ENCODE results near the gene SLC22A12.

Gene SLC22A12

GRCh38 chr11:64611869-64612646 is 21.0 kb downstream of the SLC22A12 start:
- no peak overlapping the region for H2BK120ac ChIP-seq (ENCODE audit: low read depth, low read length)
- no peak for DNase-seq (ENCODE audit: low spot score)
- no peak overlapping the region for H2AFZ ChIP-seq (ENCODE audit: low read length)
- H3K4me3 ChIP-seq (ENCODE audit: low read length in 2 of 2) = no peak overlapping the region
- no peak overlapping the region for H3K4ac ChIP-seq (ENCODE audit: low read length)
- H3K36me3 ChIP-seq (replicated peaks in 1 of 2; ENCODE audit: control insufficient read depth in 2 of 2, insufficient read depth in 2 of 2, low read length in 2 of 2) = peaks cover 2 to 8% of the 10 kb centered on the region in 2 donors
- no peak overlapping the region for H3K14ac ChIP-seq (ENCODE audit: low read length)
- no peak overlapping the region for H2BK5ac ChIP-seq (ENCODE audit: low read length)
- H3K4me2 ChIP-seq (ENCODE audit: insufficient read depth, low read length, poor library complexity, severe bottlenecking) = no peak overlapping the region
- no peak overlapping the region for H3K27ac ChIP-seq (replicated peaks; ENCODE audit: low read length)
- no peak overlapping the region for H2BK12ac ChIP-seq (ENCODE audit: low read length)
- no CpG with 5 or more reads among the region's 11 CpGs for WGBS, 2 donors (ENCODE audit: extremely low coverage in 2 of 2, insufficient read length in 2 of 2, insufficient replicate concordance in 1 of 2)
- H3K79me1 ChIP-seq (ENCODE audit: low read depth, low read length) = no peaks in the 10 kb centered on the region
- no peak overlapping the region for H3K18ac ChIP-seq (ENCODE audit: low read length)
- H4K8ac ChIP-seq (ENCODE audit: low read depth, low read length) = no peak overlapping the region
- H2BK15ac ChIP-seq (ENCODE audit: low read length) = no peak overlapping the region
- peaks cover 6 to 12% of the 10 kb centered on the region in 2 donors for H3K4me1 ChIP-seq (ENCODE audit: control insufficient read depth in 2 of 2, insufficient read depth in 1 of 2, low read depth in 1 of 2, low read length in 2 of 2)
- H3K27me3 ChIP-seq (ENCODE audit: control insufficient read depth in 3 of 3, insufficient read depth in 3 of 3, low read depth in 1 of 3, low read length in 3 of 3) = no peaks in the 10 kb centered on the region
- no peak overlapping the region for H2AK5ac ChIP-seq (ENCODE audit: low read depth, low read length)
- no peak overlapping the region for H3K9ac ChIP-seq (ENCODE audit: low read depth, low read length, poor library complexity)
- H4K91ac ChIP-seq (ENCODE audit: low read depth, low read length, poor library complexity) = no peak overlapping the region
- H3K9me3 ChIP-seq (replicated peaks in 1 of 2; ENCODE audit: control insufficient read depth in 2 of 2, insufficient read depth in 1 of 2, low read depth in 1 of 2, low read length in 2 of 2) = peaks cover 0 to 2% of the 10 kb centered on the region in 2 donors
- H3K23ac ChIP-seq (ENCODE audit: low read depth, low read length, poor library complexity) = no peak overlapping the region

- Histone ChIP-seq H3K9ac (ENCODE audit: low read depth, low read length, poor library complexity) (no peak overlapping the region), H3K79me1 (ENCODE audit: low read depth, low read length) (no peaks in the 10 kb centered on the region), H2BK12ac (ENCODE audit: low read length) (no peak overlapping the region), H2BK120ac (ENCODE audit: low read depth, low read length) (no peak overlapping the region), H3K4me2 (ENCODE audit: insufficient read depth, low read length, poor library complexity, severe bottlenecking) (no peak overlapping the region), H3K4me3 (ENCODE audit: low read length in 2 of 2) (no peak overlapping the region), H4K8ac (ENCODE audit: low read depth, low read length) (no peak overlapping the region), H2BK5ac (ENCODE audit: low read length) (no peak overlapping the region), H2AFZ (ENCODE audit: low read length) (no peak overlapping the region), H3K23ac (ENCODE audit: low read depth, low read length, poor library complexity) (no peak overlapping the region), H2BK15ac (ENCODE audit: low read length) (no peak overlapping the region), H3K27ac (replicated peaks; ENCODE audit: low read length) (no peak overlapping the region), H4K91ac (ENCODE audit: low read depth, low read length, poor library complexity) (no peak overlapping the region), H3K36me3 (replicated peaks in 1 of 2; ENCODE audit: control insufficient read depth in 2 of 2, insufficient read depth in 2 of 2, low read length in 2 of 2) (peaks cover 2 to 8% of the 10 kb centered on the region in 2 donors), H3K27me3 (ENCODE audit: control insufficient read depth in 3 of 3, insufficient read depth in 3 of 3, low read depth in 1 of 3, low read length in 3 of 3) (no peaks in the 10 kb centered on the region), H2AK5ac (ENCODE audit: low read depth, low read length) (no peak overlapping the region), H3K14ac (ENCODE audit: low read length) (no peak overlapping the region), H3K9me3 (replicated peaks in 1 of 2; ENCODE audit: control insufficient read depth in 2 of 2, insufficient read depth in 1 of 2, low read depth in 1 of 2, low read length in 2 of 2) (peaks cover 0 to 2% of the 10 kb centered on the region in 2 donors), H3K4me1 (ENCODE audit: control insufficient read depth in 2 of 2, insufficient read depth in 1 of 2, low read depth in 1 of 2, low read length in 2 of 2) (peaks cover 3 to 10% of the 10 kb centered on the region in 2 donors), H3K4ac (ENCODE audit: low read length) (no peak overlapping the region), H3K18ac (ENCODE audit: low read length) (no peak overlapping the region)
- no CpG with 5 or more reads among the region's 6 CpGs for WGBS, 2 donors (ENCODE audit: extremely low coverage in 2 of 2, insufficient read length in 2 of 2, insufficient replicate concordance in 1 of 2)
- no peak for DNase-seq (ENCODE audit: low spot score)
Observed at GRCh38 chr11:64613648-64614047, 22.6 kb downstream of the SLC22A12 start.

GRCh38 chr11:64614917-64615316 is 23.9 kb downstream of the SLC22A12 start:
- DNase-seq (ENCODE audit: low spot score) = no peak
- Histone ChIP-seq H3K79me1 (ENCODE audit: low read depth, low read length) (no peaks in the 10 kb centered on the region), H2BK12ac (ENCODE audit: low read length) (no peak overlapping the region), H2AK5ac (ENCODE audit: low read depth, low read length) (no peak overlapping the region), H3K23ac (ENCODE audit: low read depth, low read length, poor library complexity) (no peak overlapping the region), H4K91ac (ENCODE audit: low read depth, low read length, poor library complexity) (no peak overlapping the region), H3K36me3 (replicated peaks in 1 of 2; ENCODE audit: control insufficient read depth in 2 of 2, insufficient read depth in 2 of 2, low read length in 2 of 2) (peaks cover 2 to 8% of the 10 kb centered on the region in 2 donors), H3K4me1 (ENCODE audit: control insufficient read depth in 2 of 2, insufficient read depth in 1 of 2, low read depth in 1 of 2, low read length in 2 of 2) (peaks cover 4 to 9% of the 10 kb centered on the region in 2 donors), H3K9ac (ENCODE audit: low read depth, low read length, poor library complexity) (no peak overlapping the region), H2BK120ac (ENCODE audit: low read depth, low read length) (no peak overlapping the region), H3K14ac (ENCODE audit: low read length) (no peak overlapping the region), H3K4me3 (ENCODE audit: low read length in 2 of 2) (no peak overlapping the region), H2AFZ (ENCODE audit: low read length) (no peak overlapping the region), H2BK5ac (ENCODE audit: low read length) (no peak overlapping the region), H3K27me3 (ENCODE audit: control insufficient read depth in 3 of 3, insufficient read depth in 3 of 3, low read depth in 1 of 3, low read length in 3 of 3) (no peaks in the 10 kb centered on the region), H3K9me3 (replicated peaks in 1 of 2; ENCODE audit: control insufficient read depth in 2 of 2, insufficient read depth in 1 of 2, low read depth in 1 of 2, low read length in 2 of 2) (peaks cover 0 to 2% of the 10 kb centered on the region in 2 donors), H3K4me2 (ENCODE audit: insufficient read depth, low read length, poor library complexity, severe bottlenecking) (no peak overlapping the region), H3K4ac (ENCODE audit: low read length) (no peak overlapping the region), H2BK15ac (ENCODE audit: low read length) (no peak overlapping the region), H3K27ac (replicated peaks; ENCODE audit: low read length) (no peak overlapping the region), H4K8ac (ENCODE audit: low read depth, low read length) (no peak overlapping the region), H3K18ac (ENCODE audit: low read length) (no peak overlapping the region)
- no CpG with 5 or more reads among the region's 5 CpGs for WGBS, 2 donors (ENCODE audit: extremely low coverage in 2 of 2, insufficient read length in 2 of 2, insufficient replicate concordance in 1 of 2)

GRCh38 chr11:64616817-64617216 is 25.8 kb downstream of the SLC22A12 start:
- H2BK12ac ChIP-seq (ENCODE audit: low read length) = no peak overlapping the region
- peaks cover 0 to 2% of the 10 kb centered on the region in 2 donors for H3K9me3 ChIP-seq (replicated peaks in 1 of 2; ENCODE audit: control insufficient read depth in 2 of 2, insufficient read depth in 1 of 2, low read depth in 1 of 2, low read length in 2 of 2)
- no peak overlapping the region for H3K23ac ChIP-seq (ENCODE audit: low read depth, low read length, poor library complexity)
- H3K27ac ChIP-seq (replicated peaks; ENCODE audit: low read length) = no peak overlapping the region
- H3K14ac ChIP-seq (ENCODE audit: low read length) = no peak overlapping the region
- H4K8ac ChIP-seq (ENCODE audit: low read depth, low read length) = no peak overlapping the region
- DNase-seq (ENCODE audit: low spot score) = no peak
- H3K4ac ChIP-seq (ENCODE audit: low read length) = no peak overlapping the region
- no peaks in the 10 kb centered on the region for H3K79me1 ChIP-seq (ENCODE audit: low read depth, low read length)
- H3K18ac ChIP-seq (ENCODE audit: low read length) = no peak overlapping the region
- no peak overlapping the region for H3K4me3 ChIP-seq (ENCODE audit: low read length in 2 of 2)
- H2BK120ac ChIP-seq (ENCODE audit: low read depth, low read length) = no peak overlapping the region
- no peak overlapping the region for H2AK5ac ChIP-seq (ENCODE audit: low read depth, low read length)
- peaks cover 22 to 25% of the 10 kb centered on the region in 2 donors for H3K4me1 ChIP-seq (ENCODE audit: control insufficient read depth in 2 of 2, insufficient read depth in 1 of 2, low read depth in 1 of 2, low read length in 2 of 2)
- H2BK15ac ChIP-seq (ENCODE audit: low read length) = no peak overlapping the region
- H3K27me3 ChIP-seq (ENCODE audit: control insufficient read depth in 3 of 3, insufficient read depth in 3 of 3, low read depth in 1 of 3, low read length in 3 of 3) = no peaks in the 10 kb centered on the region
- H3K36me3 ChIP-seq (replicated peaks in 1 of 2; ENCODE audit: control insufficient read depth in 2 of 2, insufficient read depth in 2 of 2, low read length in 2 of 2) = peaks cover 2 to 8% of the 10 kb centered on the region in 2 donors
- no CpG with 5 or more reads among the region's 3 CpGs for WGBS, 2 donors (ENCODE audit: extremely low coverage in 2 of 2, insufficient read length in 2 of 2, insufficient replicate concordance in 1 of 2)
- H2BK5ac ChIP-seq (ENCODE audit: low read length) = no peak overlapping the region
- no peak overlapping the region for H3K9ac ChIP-seq (ENCODE audit: low read depth, low read length, poor library complexity)
- H2AFZ ChIP-seq (ENCODE audit: low read length) = no peak overlapping the region
- no peak overlapping the region for H3K4me2 ChIP-seq (ENCODE audit: insufficient read depth, low read length, poor library complexity, severe bottlenecking)
- H4K91ac ChIP-seq (ENCODE audit: low read depth, low read length, poor library complexity) = no peak overlapping the region
